Dendritic cell treated with granulocyte-macrophage colony-stimulating factor and Interleukin-4, amounts not matched to agents 40 ng/mL and 50 ng/mL, for 4 days (primary cell): ENCODE data around the gene RSPH10B2.
"Not testable (repeated sequence)": the region's sequence is repeated elsewhere in the genome, so short reads cannot be mapped to it uniquely, and the experiment has no call there.

Experiments
- H3K27ac Mint-ChIP-seq: one replicate; pipeline ENCODE4 v1.8.0; 2022; ENCODE audit warnings: mild to moderate bottlenecking, mixed read lengths
- H3K27me3 Mint-ChIP-seq: one replicate; pipeline ENCODE4 v1.8.0; 2022; ENCODE audit warnings: mild to moderate bottlenecking, mixed read lengths
- H3K36me3 Mint-ChIP-seq: one replicate; pipeline ENCODE4 v1.8.0; 2022; ENCODE audit warnings: low read depth, mixed read lengths
- H3K4me1 Mint-ChIP-seq: one replicate; pipeline ENCODE4 v1.8.0; 2022; ENCODE audit warnings: low read depth, mixed read lengths
- H3K4me3 Mint-ChIP-seq: one replicate; pipeline ENCODE4 v1.8.0; 2022; ENCODE audit warnings: mild to moderate bottlenecking, moderate library complexity, mixed read lengths
- H3K9me3 Mint-ChIP-seq: one replicate; pipeline ENCODE4 v1.8.0; 2022; ENCODE audit warnings: mixed read lengths
- intact Hi-C: fragments of 100-400 bp; cut with micrococcal nuclease; formaldehyde crosslinking; loops from one replicate; pipeline ENCODE4 v1.15.0; 2022

RSPH10B2 gene

GRCh38 chr7:6729492-6730342 lies 24.2 kb upstream of the RSPH10B2 start:
- Mint-ChIP-seq H3K4me3 (peak overlapping the region; percentile 85), H3K9me3 (no peaks in the 10 kb centered on the region), H3K27me3 (peaks cover 7% of the 10 kb centered on the region), H3K27ac (peak overlapping the region; percentile 82), H3K4me1 (peaks cover 33% of the 10 kb centered on the region), H3K36me3 (peaks cover 55% of the 10 kb centered on the region)
- intact Hi-C loops, result loop anchor here (2.0 to 5.0 kb wide), 2 partner anchors 23 to 142 kb away; partner anchors contain the start of gene ZNF12

DNA sequence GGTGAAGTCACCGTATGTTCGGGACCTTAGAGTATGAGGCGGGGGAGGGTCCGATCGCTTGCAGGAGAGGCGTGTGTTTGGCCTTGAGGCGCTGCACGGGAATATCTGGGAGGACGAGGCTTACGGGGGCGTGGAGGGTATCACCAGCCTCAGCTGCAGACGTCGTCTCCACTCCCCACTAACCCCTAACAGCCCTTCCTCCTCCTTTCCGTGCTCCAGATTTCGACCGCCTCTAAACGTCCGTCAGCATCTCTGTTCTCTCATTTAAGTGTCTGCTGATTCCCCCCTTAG lies 23.6 kb upstream of the RSPH10B2 start:
- Mint-ChIP-seq H3K9me3 (no peaks in the 10 kb centered on the region), H3K36me3 (peaks cover 61% of the 10 kb centered on the region), H3K27me3 (peaks cover 7% of the 10 kb centered on the region), H3K4me3 (peak overlapping the region; percentile 85), H3K4me1 (peaks cover 27% of the 10 kb centered on the region), H3K27ac (peak overlapping the region; percentile 82)
- intact Hi-C loops, result no loop called here

- H3K27ac Mint-ChIP-seq, intact Hi-C loops, H3K4me1 Mint-ChIP-seq, H3K9me3 Mint-ChIP-seq, H3K4me3 Mint-ChIP-seq, H3K27me3 Mint-ChIP-seq: not testable (repeated sequence)
- peaks cover 84% of the 10 kb centered on the region for H3K36me3 Mint-ChIP-seq
These were observed 15.5 kb upstream of the RSPH10B2 start for GRCh38 chr7:6738415-6738814.

GRCh38 chr7:6744410-6745100 lies 9.3 kb upstream of the RSPH10B2 start:
- H3K9me3 Mint-ChIP-seq, H3K27ac Mint-ChIP-seq, intact Hi-C loops, H3K27me3 Mint-ChIP-seq, H3K4me1 Mint-ChIP-seq, H3K4me3 Mint-ChIP-seq: not testable (repeated sequence)
- H3K36me3 Mint-ChIP-seq, result peaks cover 69% of the 10 kb centered on the region

DNA sequence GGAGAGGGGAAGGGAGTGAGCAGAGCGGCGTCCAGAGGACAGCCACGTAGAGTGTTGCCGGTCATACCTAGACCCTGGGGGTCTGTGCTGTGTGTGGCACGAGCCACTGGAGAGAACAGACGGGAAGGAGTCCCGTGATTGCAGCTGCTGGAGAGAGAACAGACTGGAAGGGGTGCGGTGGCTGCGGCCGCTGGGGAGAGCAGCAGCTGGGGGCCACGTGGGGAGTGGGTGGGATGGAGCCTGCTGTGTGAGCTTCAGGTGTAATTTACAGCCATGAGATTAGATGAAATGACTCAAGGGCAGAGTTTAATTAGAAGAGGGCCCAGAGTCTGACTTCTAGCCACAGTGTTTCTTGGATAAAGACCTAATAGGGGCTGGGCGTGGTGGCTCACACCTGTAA lies 4.6 kb upstream of the RSPH10B2 start:
- H3K27ac Mint-ChIP-seq, H3K4me3 Mint-ChIP-seq, H3K4me1 Mint-ChIP-seq, intact Hi-C loops, H3K9me3 Mint-ChIP-seq, H3K27me3 Mint-ChIP-seq: not testable (repeated sequence)
- H3K36me3 Mint-ChIP-seq, result peaks cover 43% of the 10 kb centered on the region

DNA sequence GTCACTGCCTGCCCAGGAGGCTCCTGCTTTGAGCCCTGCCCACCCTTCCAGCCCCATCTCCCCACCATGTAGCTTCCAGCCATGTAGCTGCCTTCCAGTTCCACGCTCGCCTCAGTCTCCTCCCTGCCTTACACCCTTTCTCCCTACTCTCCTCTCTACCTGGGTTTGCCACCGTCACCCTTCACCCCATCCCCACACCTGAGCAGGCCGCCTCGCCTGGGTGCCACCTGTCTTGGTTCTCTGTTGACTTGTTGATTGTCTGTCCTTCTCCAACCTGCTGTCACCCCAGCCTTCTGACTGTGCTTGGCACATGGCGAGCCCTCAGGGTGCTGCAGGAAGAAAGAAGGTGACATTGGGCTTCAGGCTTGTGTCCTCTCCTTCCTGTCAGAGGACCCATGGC lies 3.7 kb upstream of the RSPH10B2 start:
- peaks cover 37% of the 10 kb centered on the region for H3K36me3 Mint-ChIP-seq
- H3K4me3 Mint-ChIP-seq, H3K4me1 Mint-ChIP-seq, intact Hi-C loops, H3K27ac Mint-ChIP-seq, H3K27me3 Mint-ChIP-seq, H3K9me3 Mint-ChIP-seq: not testable (repeated sequence)

GRCh38 chr7:6761186-6761585 lies 7.3 kb downstream of the RSPH10B2 start:
- H3K27ac Mint-ChIP-seq, result not testable (repeated sequence)

DNA sequence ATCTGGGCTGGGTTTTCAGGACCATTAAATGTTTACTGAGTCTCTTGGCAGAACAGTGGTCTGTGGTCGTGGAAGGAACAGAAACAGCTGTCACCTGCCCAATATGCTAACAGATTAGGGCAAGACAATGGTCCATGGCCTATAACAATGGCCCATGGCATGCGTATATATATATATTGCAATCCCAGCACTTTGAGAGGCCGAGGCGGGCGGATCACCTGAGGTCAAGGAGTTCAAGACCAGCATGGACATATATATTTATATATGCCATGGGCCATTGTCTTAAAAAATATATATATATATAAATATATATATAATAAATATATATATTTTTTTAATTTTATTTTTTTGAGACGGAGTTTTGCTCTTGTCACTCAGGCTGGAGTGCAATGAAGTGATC lies 27.7 kb downstream of the RSPH10B2 start:
- intact Hi-C loops, H3K9me3 Mint-ChIP-seq, H3K27me3 Mint-ChIP-seq, H3K36me3 Mint-ChIP-seq, H3K4me1 Mint-ChIP-seq, H3K27ac Mint-ChIP-seq, H3K4me3 Mint-ChIP-seq: not testable (repeated sequence)

More at GRCh38 chr7:6761186-6761585, 7.3 kb downstream of the RSPH10B2 start:
- H3K4me1 Mint-ChIP-seq, H3K4me3 Mint-ChIP-seq, intact Hi-C loops, H3K36me3 Mint-ChIP-seq, H3K27me3 Mint-ChIP-seq, H3K9me3 Mint-ChIP-seq: not testable (repeated sequence)

- H3K4me3 Mint-ChIP-seq, H3K9me3 Mint-ChIP-seq, H3K27me3 Mint-ChIP-seq, H3K36me3 Mint-ChIP-seq, H3K27ac Mint-ChIP-seq, intact Hi-C loops, H3K4me1 Mint-ChIP-seq: not testable (repeated sequence)
These were observed 35.5 kb downstream of the RSPH10B2 start for GRCh38 chr7:6789353-6789752.

- H3K27me3 Mint-ChIP-seq, H3K9me3 Mint-ChIP-seq, intact Hi-C loops, H3K4me1 Mint-ChIP-seq, H3K27ac Mint-ChIP-seq, H3K4me3 Mint-ChIP-seq: not testable (repeated sequence)
- H3K36me3 Mint-ChIP-seq, result peaks cover 18% of the 10 kb centered on the region
These were observed 38.4 kb downstream of the RSPH10B2 start for GRCh38 chr7:6792113-6792872.

DNA sequence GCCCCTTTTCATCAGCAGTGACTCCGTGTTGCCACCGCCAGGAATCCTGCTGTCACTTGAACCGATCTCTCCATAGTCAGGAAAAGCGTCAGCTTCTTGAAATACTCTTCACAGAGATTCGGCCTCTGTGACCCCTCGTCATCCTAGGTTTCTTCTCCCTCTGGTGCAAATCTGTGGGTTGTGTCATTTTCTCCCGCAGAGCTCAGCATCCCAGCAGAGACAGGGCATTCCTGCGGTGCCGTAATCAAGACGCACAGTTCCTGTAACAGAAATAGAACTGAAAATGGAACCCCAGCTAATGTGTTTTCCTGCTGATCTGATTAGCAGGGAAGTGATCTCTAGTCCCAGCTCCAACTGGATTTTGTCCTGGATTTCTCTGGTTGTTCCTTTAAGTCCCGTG lies 40.4 kb downstream of the RSPH10B2 start:
- not testable (repeated sequence) for H3K4me1 Mint-ChIP-seq

GRCh38 chr7:6797218-6797617 lies 43.3 kb downstream of the RSPH10B2 start:
- H3K36me3 Mint-ChIP-seq, result peaks cover 18% of the 10 kb centered on the region
- H3K4me1 Mint-ChIP-seq, H3K9me3 Mint-ChIP-seq, H3K27ac Mint-ChIP-seq, H3K4me3 Mint-ChIP-seq, H3K27me3 Mint-ChIP-seq, intact Hi-C loops: not testable (repeated sequence)

More for the DNA sequence above, 40.4 kb downstream of the RSPH10B2 start:
- H3K4me3 Mint-ChIP-seq, H3K9me3 Mint-ChIP-seq, H3K27ac Mint-ChIP-seq, H3K27me3 Mint-ChIP-seq, intact Hi-C loops: not testable (repeated sequence)
- peaks cover 18% of the 10 kb centered on the region for H3K36me3 Mint-ChIP-seq

- intact Hi-C loops, H3K9me3 Mint-ChIP-seq, H3K27ac Mint-ChIP-seq, H3K27me3 Mint-ChIP-seq, H3K4me3 Mint-ChIP-seq, H3K4me1 Mint-ChIP-seq: not testable (repeated sequence)
- H3K36me3 Mint-ChIP-seq, result peaks cover 15% of the 10 kb centered on the region
These were observed 44.1 kb downstream of the RSPH10B2 start for GRCh38 chr7:6798047-6798446.

- H3K27me3 Mint-ChIP-seq, intact Hi-C loops, H3K9me3 Mint-ChIP-seq, H3K4me3 Mint-ChIP-seq, H3K27ac Mint-ChIP-seq, H3K4me1 Mint-ChIP-seq: not testable (repeated sequence)
- peaks cover 22% of the 10 kb centered on the region for H3K36me3 Mint-ChIP-seq
These were observed 46.0 kb downstream of the RSPH10B2 start for GRCh38 chr7:6799887-6800286.
